Measurements from ENCODE around the gene ADGRF1. TPM values are rescaled to one million over a fixed set of nuclear protein-coding genes. Genes with fewer than 3 reads are reported as not detected.

ADGRF1 gene
- total RNA-seq, 4 donors from 2014 or later, result 0.13 to 1.0 (median 0.17) TPM; not detected in 1

DNA sequence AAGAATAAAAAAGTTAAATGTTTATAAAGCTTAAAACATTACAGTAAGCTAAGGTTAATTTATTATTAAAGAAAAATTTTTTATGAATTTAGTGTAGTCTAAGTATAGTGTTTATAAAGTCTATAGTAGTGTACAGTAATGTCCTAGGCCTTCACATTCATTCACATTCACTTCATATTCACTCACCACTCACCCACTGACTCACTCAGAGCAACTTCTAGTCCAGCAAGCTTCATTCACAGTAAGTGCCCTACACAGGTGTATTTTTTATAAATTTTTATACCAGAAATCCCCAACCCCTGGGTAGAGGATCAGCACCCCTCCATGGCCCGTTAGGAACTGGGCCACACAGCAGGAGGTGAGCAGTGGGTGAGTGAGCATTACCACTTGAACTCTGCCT lies 24.3 kb upstream of the ADGRF1 start:
- WGBS, 2 donors, result 79 to 93% methylated on average over 1 of the region's 1 CpG
- no peak for DNase-seq (ENCODE audit: low spot score in 2 of 2)
- TF ChIP-seq POLR2A (IDR thresholded peaks at IDR 0.05) (no peak), CTCF (IDR thresholded peaks at IDR 0.05) (no peak)
- intact Hi-C loops (cut with DNase I; ENCODE audit: low total_unique reads), result no loop called here
- H3K4me3 ChIP-seq (ENCODE audit: low read depth, poor library complexity, severe bottlenecking), result no peak overlapping the region

GRCh38 chr6:47064274-47064673 lies 22.1 kb upstream of the ADGRF1 start:
- no peak for TF ChIP-seq CTCF (IDR thresholded peaks at IDR 0.05)
- no peak for TF ChIP-seq POLR2A (IDR thresholded peaks at IDR 0.05)
- H3K4me3 ChIP-seq (ENCODE audit: low read depth, poor library complexity, severe bottlenecking), result no peak overlapping the region
- intact Hi-C loops (cut with DNase I; ENCODE audit: low total_unique reads), result no loop called here
- no peak for DNase-seq (ENCODE audit: low spot score in 2 of 2)
- WGBS, 2 donors, result 78 to 83% methylated on average over 2 of the region's 2 CpGs

- TF ChIP-seq POLR2A (IDR thresholded peaks at IDR 0.05), result no peak
- no peak for TF ChIP-seq CTCF (IDR thresholded peaks at IDR 0.05)
- intact Hi-C loops (cut with DNase I; ENCODE audit: low total_unique reads), result no loop called here
These were observed 20.2 kb upstream of the ADGRF1 start for GRCh38 chr6:47062346-47062745.

DNA sequence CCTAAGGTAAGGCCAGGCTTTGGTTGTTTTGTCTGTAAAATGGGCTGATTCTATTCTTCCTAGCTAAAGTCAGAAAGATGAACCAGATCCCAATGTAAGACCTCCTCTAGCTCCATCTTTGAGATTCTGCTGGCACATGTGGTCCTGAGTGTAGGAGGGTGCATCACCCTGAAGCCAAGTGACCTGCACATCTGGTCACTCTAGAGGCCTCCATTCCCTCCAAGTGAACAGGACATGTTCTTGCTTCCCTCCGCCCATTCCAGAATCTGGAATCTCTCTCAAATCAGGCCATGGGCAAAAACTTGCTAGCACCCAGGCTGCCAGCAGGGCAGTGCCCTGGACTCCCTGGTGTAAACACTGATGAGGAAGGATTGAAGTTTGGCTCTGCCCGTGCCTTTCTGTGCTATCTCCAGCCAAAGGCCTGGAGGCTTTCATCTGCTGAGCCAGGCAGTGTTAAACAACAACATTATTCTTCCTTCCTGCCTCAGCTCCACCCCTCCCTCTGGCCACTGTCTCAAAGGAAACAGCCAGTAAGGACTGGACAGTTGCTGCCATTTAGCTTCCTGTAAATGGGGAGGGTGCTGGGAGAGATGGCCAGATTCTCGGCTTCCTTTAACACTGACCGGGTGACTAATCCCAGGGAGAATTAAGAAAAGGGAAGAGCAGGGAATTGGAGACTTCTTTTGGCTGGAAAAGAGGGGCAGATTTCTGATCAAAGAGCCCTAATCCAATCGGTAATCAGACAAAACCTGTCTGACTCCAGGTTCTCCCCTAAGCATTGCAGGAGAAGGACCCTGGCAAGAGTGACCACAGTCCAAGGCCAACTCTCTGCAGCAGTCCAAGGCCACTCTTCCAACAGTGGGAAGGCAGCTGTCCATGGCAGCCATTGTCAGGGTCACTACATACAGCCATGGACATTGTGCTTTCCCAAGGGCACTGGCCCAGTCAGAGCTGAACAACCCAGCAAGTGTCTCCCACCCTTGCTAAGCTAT lies 19.5 kb upstream of the ADGRF1 start:
- no peak for TF ChIP-seq POLR2A (IDR thresholded peaks at IDR 0.05)
- no peak for TF ChIP-seq CTCF (IDR thresholded peaks at IDR 0.05)
- peak in 1 of 2 donors; percentile 36 for DNase-seq (ENCODE audit: low spot score in 2 of 2)
- no peak overlapping the region for H3K4me3 ChIP-seq (ENCODE audit: low read depth, poor library complexity, severe bottlenecking)
- 23 to 25% methylated on average over 5 of the region's 5 CpGs for WGBS, 2 donors
- intact Hi-C loops (cut with DNase I; ENCODE audit: low total_unique reads), result no loop called here

More at GRCh38 chr6:47062346-47062745, 20.2 kb upstream of the ADGRF1 start:
- no peak overlapping the region for H3K4me3 ChIP-seq (ENCODE audit: low read depth, poor library complexity, severe bottlenecking)
- no peak for DNase-seq (ENCODE audit: low spot score in 2 of 2)
- 74 to 80% methylated on average over 5 of the region's 5 CpGs for WGBS, 2 donors

DNA sequence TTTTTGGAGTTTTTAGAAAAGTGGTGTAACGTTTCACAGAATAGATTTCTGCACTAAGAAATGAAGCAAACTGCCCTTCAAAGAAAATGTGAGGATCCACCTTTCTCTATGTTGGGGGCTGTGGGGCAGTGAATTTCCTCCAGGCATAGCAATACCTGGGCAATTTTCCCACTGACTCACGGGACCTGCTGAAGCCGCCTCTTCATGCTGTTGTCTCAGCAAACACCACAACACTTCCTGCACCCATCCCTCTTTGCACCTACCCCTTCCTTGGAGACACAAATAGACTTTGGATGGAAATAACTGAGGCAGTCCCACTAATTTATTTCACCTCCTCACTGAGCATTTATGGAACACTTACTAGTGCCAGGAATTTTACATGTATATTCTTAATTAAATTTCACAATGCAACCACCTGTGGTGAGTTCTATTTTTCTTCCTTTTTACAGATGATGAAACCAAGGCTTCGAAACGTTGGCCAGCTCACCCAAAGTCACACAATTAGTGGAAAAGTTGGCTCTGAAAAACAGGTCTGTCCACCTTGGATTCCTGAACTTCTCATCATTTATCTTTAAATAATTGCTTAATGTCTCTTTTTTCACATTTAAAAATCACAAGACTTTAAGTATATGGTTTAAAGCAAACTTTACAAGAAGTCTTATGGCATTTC lies 17.2 kb upstream of the ADGRF1 start:
- H3K4me3 ChIP-seq (ENCODE audit: low read depth, poor library complexity, severe bottlenecking), result no peak overlapping the region
- DNase-seq (ENCODE audit: low spot score in 2 of 2), result no peak
- intact Hi-C loops (cut with DNase I; ENCODE audit: low total_unique reads), result no loop called here
- WGBS, 2 donors, result 63% methylated on average over 5 of the region's 5 CpGs
- TF ChIP-seq POLR2A (IDR thresholded peaks at IDR 0.05) (no peak), CTCF (IDR thresholded peaks at IDR 0.05) (no peak)

Measured in lower leg skin (tissue), 4 donors.